MCF 10A (cell line): ENCODE results near the gene ERVMER34-1. TPM values are rescaled to one million over a fixed set of nuclear protein-coding genes. Genes with fewer than 3 reads are reported as not detected.

Source experiments
- BruUV-seq: library from RNA; stranded (reverse); fragments of 400-500 nt; replicated peaks from 2 replicates; lab custom pipeline; 2021; lab: Mats Ljungman, UMichigan
- CTCF ChIA-PET: fragments of 300-600 bp; sonication (Branson Sonifier 250); formaldehyde crosslinking; extraction: SDS; loops from one replicate; lab custom pipeline; 2021; ENCODE audit warnings: antibody characterized with exemption, inconsistent platforms; lab: Yijun Ruan, JAX
- POLR2A ChIA-PET: fragments of 300-600, 350-650 bp; sonication (Branson Sonifier 250); formaldehyde crosslinking; extraction: SDS; loops from one replicate; lab custom pipeline; 2020; ENCODE audit warnings: antibody characterized with exemption, inconsistent platforms; lab: Yijun Ruan, JAX
- DNase-seq: peaks from one replicate; pipeline ENCODE4 v3.0.0-alpha.2; 2018; ENCODE audit not compliant: unreplicated experiment
- H3K27ac Mint-ChIP-seq: one replicate; pipeline ENCODE4 v1.8.0; 2022; ENCODE audit warnings: mild to moderate bottlenecking, low read depth, mixed read lengths; ENCODE audit not compliant: unreplicated experiment
- H3K27me3 Mint-ChIP-seq: one replicate; pipeline ENCODE4 v1.8.0; 2022; ENCODE audit warnings: mixed read lengths; ENCODE audit not compliant: insufficient read depth, unreplicated experiment
- H3K36me3 Mint-ChIP-seq: one replicate; pipeline ENCODE4 v1.8.0; 2022; ENCODE audit warnings: mild to moderate bottlenecking, moderate library complexity, mixed read lengths; ENCODE audit not compliant: insufficient read depth, unreplicated experiment
- H3K4me1 Mint-ChIP-seq: one replicate; pipeline ENCODE4 v1.8.0; 2022; ENCODE audit warnings: mixed read lengths; ENCODE audit not compliant: insufficient read depth, unreplicated experiment
- H3K4me3 Mint-ChIP-seq: one replicate; pipeline ENCODE4 v1.8.0; 2022; ENCODE audit warnings: mild to moderate bottlenecking, moderate library complexity, mixed read lengths; ENCODE audit not compliant: unreplicated experiment
- H3K9me3 Mint-ChIP-seq: one replicate; pipeline ENCODE4 v1.8.0; 2022; ENCODE audit warnings: mixed read lengths; ENCODE audit not compliant: unreplicated experiment
- intact Hi-C: fragments of 100-400 bp; cut with micrococcal nuclease; formaldehyde crosslinking; loops from 2 replicates; pipeline ENCODE4 v1.14.1; 2022
- total RNA-seq: library from RNA; stranded (reverse); gene quantifications from 2 replicates; pipeline ENCODE4 v1.2.3, GENCODE V29; 2022
- TF ChIP-seq, protein P1 (sequence below): fragments of 200-600 bp; IDR thresholded peaks from one replicate; pipeline ENCODE4 v1.8.0; 2022; ENCODE audit warnings: antibody characterized with exemption, mild to moderate bottlenecking; ENCODE audit not compliant: unreplicated experiment

The ERVMER34-1 gene
- total RNA-seq, 1 experiment from 2014 or later = 6.7 TPM

DNA sequence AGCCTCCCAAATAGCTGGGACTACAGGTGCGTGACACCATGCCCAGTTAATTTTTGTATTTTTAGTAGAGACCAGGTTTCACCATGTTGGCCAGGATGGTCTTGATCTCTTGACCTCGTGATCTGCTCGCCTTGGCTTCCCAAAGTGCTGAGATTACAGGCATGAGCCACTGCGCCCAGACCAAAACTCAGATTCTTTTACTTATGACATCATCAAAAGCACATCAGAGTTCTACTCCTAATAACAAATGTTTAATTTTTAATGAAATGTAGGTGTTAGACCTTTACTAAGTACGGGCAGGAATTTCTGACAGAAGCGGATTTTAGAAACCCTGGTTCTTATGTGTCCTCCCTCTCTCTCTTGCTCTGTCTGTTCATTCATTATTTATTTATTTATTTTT is 38.5 kb upstream of the ERVMER34-1 start:
- ChIA-PET CTCF (no interaction called here), POLR2A (no interaction called here)
- no peak for DNase-seq
- no peaks in the 10 kb centered on the region for H3K9me3 Mint-ChIP-seq
- no peaks in the 10 kb centered on the region for H3K36me3 Mint-ChIP-seq
- no TSS peak for BruUV-seq
- no peaks in the 10 kb centered on the region for H3K4me1 Mint-ChIP-seq
- H3K4me3 Mint-ChIP-seq = no peak overlapping the region
- TF ChIP-seq, protein P1, sequence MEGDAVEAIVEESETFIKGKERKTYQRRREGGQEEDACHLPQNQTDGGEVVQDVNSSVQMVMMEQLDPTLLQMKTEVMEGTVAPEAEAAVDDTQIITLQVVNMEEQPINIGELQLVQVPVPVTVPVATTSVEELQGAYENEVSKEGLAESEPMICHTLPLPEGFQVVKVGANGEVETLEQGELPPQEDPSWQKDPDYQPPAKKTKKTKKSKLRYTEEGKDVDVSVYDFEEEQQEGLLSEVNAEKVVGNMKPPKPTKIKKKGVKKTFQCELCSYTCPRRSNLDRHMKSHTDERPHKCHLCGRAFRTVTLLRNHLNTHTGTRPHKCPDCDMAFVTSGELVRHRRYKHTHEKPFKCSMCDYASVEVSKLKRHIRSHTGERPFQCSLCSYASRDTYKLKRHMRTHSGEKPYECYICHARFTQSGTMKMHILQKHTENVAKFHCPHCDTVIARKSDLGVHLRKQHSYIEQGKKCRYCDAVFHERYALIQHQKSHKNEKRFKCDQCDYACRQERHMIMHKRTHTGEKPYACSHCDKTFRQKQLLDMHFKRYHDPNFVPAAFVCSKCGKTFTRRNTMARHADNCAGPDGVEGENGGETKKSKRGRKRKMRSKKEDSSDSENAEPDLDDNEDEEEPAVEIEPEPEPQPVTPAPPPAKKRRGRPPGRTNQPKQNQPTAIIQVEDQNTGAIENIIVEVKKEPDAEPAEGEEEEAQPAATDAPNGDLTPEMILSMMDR = no peak
- intact Hi-C loops = no loop called here
- H3K27ac Mint-ChIP-seq = no peak overlapping the region
- no peaks in the 10 kb centered on the region for H3K27me3 Mint-ChIP-seq

DNA sequence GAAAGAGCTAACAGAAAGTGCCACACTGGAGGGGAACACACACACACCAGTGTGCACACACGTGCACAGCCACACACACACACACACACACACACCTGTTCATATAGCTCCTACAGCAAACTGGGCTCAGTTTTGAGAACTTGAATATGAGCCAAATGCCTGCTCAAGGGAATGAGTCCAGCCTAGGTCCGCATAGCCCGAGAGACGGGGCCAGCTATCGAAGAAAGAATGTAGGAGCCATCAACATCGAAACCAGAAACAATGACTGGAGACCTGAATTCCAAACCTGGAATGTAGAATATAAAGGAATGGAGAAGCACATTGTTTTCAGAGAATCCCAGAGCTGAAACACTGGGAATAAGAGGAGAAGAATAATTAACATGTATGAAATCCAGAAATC is 37.6 kb upstream of the ERVMER34-1 start:
- TF ChIP-seq, protein P1 = no peak
- H3K4me3 Mint-ChIP-seq = no peak overlapping the region
- no TSS peak for BruUV-seq
- intact Hi-C loops = no loop called here
- H3K27me3 Mint-ChIP-seq = no peaks in the 10 kb centered on the region
- no peaks in the 10 kb centered on the region for H3K4me1 Mint-ChIP-seq
- H3K9me3 Mint-ChIP-seq = no peaks in the 10 kb centered on the region
- H3K27ac Mint-ChIP-seq = no peak overlapping the region
- H3K36me3 Mint-ChIP-seq = no peaks in the 10 kb centered on the region
- no peak for DNase-seq
- POLR2A ChIA-PET = interaction anchor here (1.1 kb wide), 1 partner anchor 193 kb away, joined by 3 read pairs; no protein-coding TSS in a partner anchor
- CTCF ChIA-PET = no interaction called here

DNA sequence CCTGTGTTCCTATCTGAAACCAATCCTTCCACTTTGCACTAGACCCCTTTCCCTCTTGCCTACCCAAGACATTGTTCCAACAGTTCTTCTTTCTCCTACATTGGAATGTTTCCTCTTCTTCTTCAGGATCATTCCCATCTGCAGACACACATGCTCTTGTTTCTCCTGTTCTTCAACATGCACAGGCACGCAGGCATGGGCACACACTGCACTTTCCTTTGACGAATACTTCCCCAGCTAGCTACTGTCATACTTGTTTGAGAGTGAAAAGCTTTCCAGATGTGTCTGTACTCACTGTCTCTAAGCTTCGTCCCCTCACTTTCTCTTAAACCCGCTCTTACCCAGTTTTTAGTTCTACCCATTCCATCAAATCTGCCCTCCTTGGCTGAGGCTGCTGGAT is 31.8 kb upstream of the ERVMER34-1 start:
- H3K4me3 Mint-ChIP-seq = no peak overlapping the region
- no TSS peak for BruUV-seq
- ChIA-PET POLR2A (interaction anchor here (0.7 to 1.0 kb wide), 2 partner anchors 60 to 109 kb away, joined by 3 read pairs; no protein-coding TSS in a partner anchor), CTCF (interaction anchor here (0.7 kb wide), 1 partner anchor 200 kb away, joined by 3 read pairs; no protein-coding TSS in a partner anchor)
- H3K27me3 Mint-ChIP-seq = no peaks in the 10 kb centered on the region
- intact Hi-C loops = no loop called here
- no peak overlapping the region for H3K27ac Mint-ChIP-seq
- TF ChIP-seq, protein P1 = no peak
- no peaks in the 10 kb centered on the region for H3K36me3 Mint-ChIP-seq
- no peaks in the 10 kb centered on the region for H3K9me3 Mint-ChIP-seq
- peaks cover 6% of the 10 kb centered on the region for H3K4me1 Mint-ChIP-seq
- no peak for DNase-seq

DNA sequence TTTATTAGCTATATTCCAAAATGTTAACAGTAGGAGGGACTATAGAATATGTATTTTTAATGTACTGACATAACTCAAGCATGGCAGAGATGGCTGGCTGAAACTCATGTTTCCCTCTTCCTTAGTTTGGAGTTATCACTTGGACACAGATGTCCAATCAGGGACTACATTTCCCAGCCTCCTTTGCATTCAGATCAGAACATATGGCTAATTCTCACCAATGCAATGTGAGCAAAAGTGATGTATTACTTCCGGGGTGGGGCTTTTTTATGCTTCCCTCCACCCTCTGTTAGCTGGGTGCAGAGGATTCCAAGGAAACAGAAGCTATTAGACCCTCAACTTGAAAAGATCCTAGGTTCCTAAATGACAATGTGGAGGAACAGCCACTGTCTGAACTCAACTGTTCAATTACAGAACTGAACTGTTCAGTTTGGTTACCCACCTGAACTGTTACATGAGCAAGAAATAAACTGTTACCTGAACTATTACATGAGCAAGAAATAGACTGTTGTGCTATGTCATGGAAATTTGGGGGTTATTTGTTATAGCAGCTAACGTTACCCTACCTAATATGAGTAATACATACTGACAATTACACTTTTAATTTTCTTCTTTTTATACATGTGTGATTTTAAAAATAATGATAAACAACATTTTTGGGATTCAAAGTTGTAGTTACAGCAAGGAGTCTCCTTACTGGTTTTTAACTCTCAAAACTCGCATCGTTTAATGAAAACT is 29.6 kb upstream of the ERVMER34-1 start:
- no peaks in the 10 kb centered on the region for H3K9me3 Mint-ChIP-seq
- no peaks in the 10 kb centered on the region for H3K36me3 Mint-ChIP-seq
- ChIA-PET POLR2A (interaction anchor here (0.6 to 1.4 kb wide), 2 partner anchors 15 to 68 kb away, joined by 3 to 5 read pairs; no protein-coding TSS in a partner anchor), CTCF (interaction anchor here (1.0 to 1.6 kb wide), 3 partner anchors 26 to 56 kb away, joined by 3 to 7 read pairs (median 5); no protein-coding TSS in a partner anchor)
- no peak overlapping the region for H3K4me3 Mint-ChIP-seq
- H3K27me3 Mint-ChIP-seq = no peaks in the 10 kb centered on the region
- TF ChIP-seq, protein P1 = no peak
- peaks cover 6% of the 10 kb centered on the region for H3K4me1 Mint-ChIP-seq
- peak; percentile 15 for DNase-seq
- no peak overlapping the region for H3K27ac Mint-ChIP-seq
- BruUV-seq = no TSS peak
- intact Hi-C loops = no loop called here
